Astrocyte of the spinal cord (primary cell): ENCODE measurements around the gene CDKN1B.

Experiments
- DNase-seq: peaks from one replicate; pipeline ENCODE4 v3.0.0; 2011; ENCODE audit warnings: low read depth, low spot score
- H3K4me3 ChIP-seq: 2 replicates; pipeline ENCODE4 v1.5.1; 2011; ENCODE audit warnings: low read depth, mild to moderate bottlenecking, low read length, moderate library complexity
- CTCF ChIP-seq: IDR thresholded peaks from 2 replicates; pipeline ENCODE4 v1.5.1; 2012; ENCODE audit warnings: low read depth, mild to moderate bottlenecking, low read length, inconsistent platforms
- in situ Hi-C: cut with HindIII; loops from 2 replicates; pipeline ENCODE4 v1.10.0; 2017; ENCODE audit warnings: low sequenced_read_pairs

Gene CDKN1B

GRCh38 chr12:12718853-12719252, 1.7 kb downstream of the CDKN1B start:
- in situ Hi-C loops: no loop called here
- H3K4me3 ChIP-seq: peak overlapping the region; percentile 92
- TF ChIP-seq CTCF: no peak
- peak; percentile 33 for DNase-seq

- DNase-seq: peak; percentile 29
- in situ Hi-C loops: no loop called here
Measured at GRCh38 chr12:12719496-12719895, 2.3 kb downstream of the CDKN1B start.

GRCh38 chr12:12720052-12720451, 2.9 kb downstream of the CDKN1B start:
- peak overlapping the region; percentile 92 for H3K4me3 ChIP-seq
- peak; percentile 17 for DNase-seq
- TF ChIP-seq CTCF: no peak
- in situ Hi-C loops: no loop called here

More at GRCh38 chr12:12719496-12719895, 2.3 kb downstream of the CDKN1B start:
- no peak for TF ChIP-seq CTCF
- H3K4me3 ChIP-seq: peak overlapping the region; percentile 92

GRCh38 chr12:12720672-12721161, 3.5 kb downstream of the CDKN1B start:
- in situ Hi-C loops: no loop called here
- peak; percentile 45 for DNase-seq
- H3K4me3 ChIP-seq: peak overlapping the region; percentile 23
- TF ChIP-seq CTCF: no peak

GRCh38 chr12:12721176-12721751, 4.1 kb downstream of the CDKN1B start:
- in situ Hi-C loops: no loop called here
- no peak overlapping the region for H3K4me3 ChIP-seq
- DNase-seq: peak; percentile 25
- TF ChIP-seq CTCF: no peak

GRCh38 chr12:12721814-12722434, 4.8 kb downstream of the CDKN1B start:
- in situ Hi-C loops: no loop called here
- peak overlapping the region; percentile 12 for H3K4me3 ChIP-seq
- DNase-seq: no peak
- no peak for TF ChIP-seq CTCF
